ENCODE measurements around the gene SLC38A4. TPM values are rescaled to one million over a fixed set of nuclear protein-coding genes. Genes with fewer than 3 reads are reported as not detected.
"Not testable (repeated sequence)": the region's sequence is repeated elsewhere in the genome, so short reads cannot be mapped to it uniquely, and the experiment has no call there.

Gene SLC38A4
- total RNA-seq (2014; rRNA removed; shearing (Covaris generic)): 0.03 TPM in 1 of 2 replicates, not detected in the other

DNA sequence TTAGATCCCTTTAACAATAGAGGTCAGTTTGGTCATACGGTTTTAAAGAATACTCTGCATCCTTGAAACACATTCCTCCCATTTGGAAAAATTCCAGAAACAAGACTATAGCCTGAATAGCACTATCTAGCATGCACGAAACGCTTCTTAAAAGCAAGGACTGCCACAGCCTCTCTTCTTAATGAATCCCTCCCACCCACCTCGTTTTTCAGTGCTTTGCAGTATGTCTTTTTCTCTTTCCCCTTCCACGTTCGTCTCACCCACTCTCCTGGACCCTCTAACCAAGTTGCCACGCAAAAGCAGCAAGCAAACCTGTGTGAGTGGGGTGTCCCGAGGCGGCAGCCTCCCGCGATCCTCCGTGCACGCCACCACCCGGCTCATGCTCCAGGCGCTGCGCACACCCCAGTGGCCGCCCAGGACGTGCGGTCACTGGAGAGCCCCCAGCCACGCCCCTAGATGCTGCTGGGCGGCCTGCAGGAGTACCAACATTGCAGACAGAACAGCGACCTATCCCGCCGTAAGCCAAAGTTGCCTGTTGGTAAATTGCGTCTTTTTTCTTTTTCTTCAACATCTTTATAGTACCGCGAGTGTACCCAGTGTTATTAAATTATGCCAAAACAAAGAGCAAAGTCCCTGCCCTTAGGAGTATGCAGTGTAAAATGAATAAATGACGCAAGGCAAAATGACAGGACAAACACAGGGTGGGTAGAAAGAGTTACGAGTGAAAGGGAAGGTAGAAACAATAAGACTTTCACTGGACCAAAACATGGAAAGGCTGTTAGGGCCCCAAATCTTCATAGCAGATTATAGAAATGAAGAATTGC lies at the start of gene SLC38A4:
Gene SLC38A4, minus strand, starts transcription at position 407 of the 824 bp plus-strand sequence. CDS start 32,926 bp downstream, outside the sequence.
- DNase-seq (ENCODE audit: low spot score): no peak
- in situ Hi-C loops (cut with HindIII; ENCODE audit: low sequenced_read_pairs): no loop called here

DNA sequence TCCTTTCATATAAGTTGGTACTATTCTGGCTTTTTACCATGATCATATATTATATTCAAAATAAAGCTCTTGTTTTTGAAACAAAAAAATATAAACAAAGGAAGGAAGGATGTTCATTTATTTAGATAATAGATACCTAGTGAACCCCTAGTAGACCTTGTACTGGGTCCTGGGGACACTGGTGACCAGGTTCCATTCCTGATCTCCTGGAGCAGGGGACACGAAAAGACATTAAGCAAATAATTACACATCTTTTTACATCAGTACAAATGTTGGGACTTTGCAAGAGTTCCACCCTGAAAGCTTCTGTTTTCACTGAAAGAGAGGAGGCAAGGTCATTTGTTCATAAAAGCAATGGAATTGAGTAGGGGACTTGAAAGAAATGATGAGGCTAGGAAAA lies 49.3 kb upstream of the SLC38A4 start:
- in situ Hi-C loops (cut with HindIII; ENCODE audit: low sequenced_read_pairs): no loop called here
- DNase-seq (ENCODE audit: low spot score): no peak

DNA sequence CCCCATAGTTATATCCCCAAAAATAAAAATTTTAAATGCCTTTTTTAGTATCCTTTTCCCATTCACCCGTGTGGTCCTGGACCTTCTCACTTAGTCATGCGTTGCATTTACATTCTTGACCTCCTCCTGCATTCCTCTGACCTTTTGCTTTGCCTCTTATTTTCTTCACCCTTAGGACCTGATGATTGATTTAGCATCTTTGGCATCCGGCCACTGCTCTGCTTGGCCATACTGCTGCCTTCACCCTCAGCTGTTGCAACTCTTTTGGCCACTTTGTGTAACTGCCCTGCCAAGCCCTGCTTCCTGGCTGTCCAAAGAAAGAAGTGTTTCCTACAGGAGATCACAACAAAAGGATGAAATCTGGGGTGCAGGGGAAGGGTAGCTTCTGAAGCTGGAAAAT lies 48.8 kb upstream of the SLC38A4 start:
- no peak for DNase-seq (ENCODE audit: low spot score)
- in situ Hi-C loops (cut with HindIII; ENCODE audit: low sequenced_read_pairs): no loop called here

- in situ Hi-C loops (cut with HindIII; ENCODE audit: low sequenced_read_pairs): no loop called here
- DNase-seq (ENCODE audit: low spot score): no peak
Observed at GRCh38 chr12:46872135-46872534, 46.3 kb upstream of the SLC38A4 start.

DNA sequence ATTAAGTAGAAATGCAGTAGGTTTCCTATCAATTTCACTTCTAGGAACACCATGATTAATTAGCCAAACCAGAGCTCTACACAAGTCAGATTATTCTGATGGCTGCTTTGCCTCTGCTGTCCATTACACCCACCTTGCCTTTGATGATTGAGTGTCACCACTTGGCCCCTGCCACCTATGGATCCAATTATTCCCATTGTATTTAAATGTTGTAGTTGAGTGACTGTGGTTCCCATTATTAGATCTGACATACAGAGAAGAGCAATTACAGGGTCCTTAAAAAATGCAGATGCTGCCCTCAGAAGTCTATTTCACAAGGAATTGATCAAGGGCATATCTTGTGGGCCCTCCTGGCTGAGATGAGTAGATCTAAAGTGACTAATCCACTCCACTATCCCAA lies 39.5 kb upstream of the SLC38A4 start:
- DNase-seq (ENCODE audit: low spot score): no peak
- in situ Hi-C loops (cut with HindIII; ENCODE audit: low sequenced_read_pairs): no loop called here

DNA sequence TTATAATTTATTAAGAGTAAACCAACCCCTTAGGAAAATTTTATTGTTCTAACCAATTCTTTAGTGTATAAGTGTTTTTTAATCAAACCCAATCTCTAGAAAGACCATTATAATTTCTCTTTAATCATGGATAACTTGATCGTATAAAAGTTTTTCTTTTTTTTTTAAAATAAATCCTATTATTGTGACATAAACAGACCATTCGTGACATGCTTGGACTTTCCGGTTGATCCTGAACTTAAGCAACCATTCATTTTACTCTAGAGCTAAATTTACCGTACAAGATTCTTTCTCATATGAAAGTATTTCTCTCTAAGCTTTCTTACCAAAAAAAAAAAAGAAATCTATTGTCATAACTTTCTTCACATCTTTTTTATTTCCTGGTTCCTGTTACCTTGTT lies 32.6 kb upstream of the SLC38A4 start:
- in situ Hi-C loops (cut with HindIII; ENCODE audit: low sequenced_read_pairs): no loop called here
- DNase-seq (ENCODE audit: low spot score): no peak

- no peak for DNase-seq (ENCODE audit: low spot score)
- in situ Hi-C loops (cut with HindIII; ENCODE audit: low sequenced_read_pairs): no loop called here
Observed at GRCh38 chr12:46857486-46857885, 31.7 kb upstream of the SLC38A4 start.

DNA sequence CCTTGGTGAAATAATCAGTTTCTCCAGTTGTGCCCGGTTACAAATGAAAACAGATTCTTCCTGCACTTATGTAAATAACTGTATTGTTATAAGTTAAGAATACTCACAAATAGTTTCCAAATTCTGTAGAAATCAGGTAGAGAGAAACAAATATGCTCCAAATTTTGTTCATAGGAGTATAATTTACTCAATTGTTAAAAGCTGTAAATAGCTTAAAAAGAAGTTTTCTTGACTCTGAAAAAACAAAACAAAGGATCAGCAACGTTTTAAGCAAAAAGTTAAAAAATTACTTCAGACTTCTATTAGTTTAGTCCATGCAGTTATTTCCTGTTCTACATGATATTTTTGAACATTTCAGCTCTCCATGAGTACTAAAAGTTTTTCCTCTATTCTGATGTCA lies 30.0 kb upstream of the SLC38A4 start:
- in situ Hi-C loops (cut with HindIII; ENCODE audit: low sequenced_read_pairs): no loop called here
- no peak for DNase-seq (ENCODE audit: low spot score)

- DNase-seq (ENCODE audit: low spot score); in situ Hi-C loops (cut with HindIII; ENCODE audit: low sequenced_read_pairs): not testable (repeated sequence)
Observed at GRCh38 chr12:46854188-46854587, 28.4 kb upstream of the SLC38A4 start.

GRCh38 chr12:46848792-46849191 lies 23.0 kb upstream of the SLC38A4 start:
- in situ Hi-C loops (cut with HindIII; ENCODE audit: low sequenced_read_pairs); DNase-seq (ENCODE audit: low spot score): not testable (repeated sequence)

DNA sequence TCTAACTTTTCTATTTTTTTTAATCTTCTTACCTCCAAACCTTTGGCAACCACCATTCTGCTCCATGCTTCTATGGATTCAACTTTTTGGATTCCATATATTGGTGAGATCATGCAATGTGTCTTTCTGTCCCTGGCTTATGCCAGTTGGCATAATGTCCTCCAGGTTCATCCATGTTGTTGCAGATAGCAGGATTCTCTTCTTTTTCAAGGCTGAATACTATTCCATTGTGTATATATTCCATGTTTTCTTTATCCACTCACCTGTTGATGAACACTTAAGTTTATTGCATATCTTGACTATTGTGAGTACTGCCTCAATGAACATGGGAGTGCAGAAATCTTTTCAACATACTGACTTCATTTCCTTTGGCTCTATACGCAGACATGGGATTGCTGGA lies 21.2 kb upstream of the SLC38A4 start:
- DNase-seq (ENCODE audit: low spot score): no peak
- in situ Hi-C loops (cut with HindIII; ENCODE audit: low sequenced_read_pairs): no loop called here

DNA sequence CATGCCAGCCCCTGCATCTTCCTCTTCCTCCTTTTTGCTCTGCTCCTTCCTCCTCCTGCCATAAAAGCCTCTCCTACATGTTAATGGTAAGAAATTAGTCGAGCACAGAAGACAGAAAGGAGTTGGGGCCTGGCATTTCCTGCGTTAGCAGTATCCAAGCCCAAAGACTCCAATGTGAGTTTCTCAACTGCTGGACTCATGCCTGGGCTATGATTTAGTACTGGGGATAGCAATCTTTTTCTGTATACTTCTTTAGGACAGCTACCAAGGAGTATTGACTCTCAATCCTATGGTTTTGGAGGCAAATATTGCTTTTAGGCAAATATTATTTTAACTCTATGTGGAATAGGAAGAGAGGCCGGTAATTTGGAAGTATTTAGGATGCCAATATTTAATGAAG lies 18.0 kb upstream of the SLC38A4 start:
- in situ Hi-C loops (cut with HindIII; ENCODE audit: low sequenced_read_pairs): no loop called here

GRCh38 chr12:46841891-46842290 lies 16.1 kb upstream of the SLC38A4 start:
- in situ Hi-C loops (cut with HindIII; ENCODE audit: low sequenced_read_pairs): no loop called here
- DNase-seq (ENCODE audit: low spot score): no peak

More for the DNA sequence above, 18.0 kb upstream of the SLC38A4 start:
- DNase-seq (ENCODE audit: low spot score): no peak

- DNase-seq (ENCODE audit: low spot score): no peak
- in situ Hi-C loops (cut with HindIII; ENCODE audit: low sequenced_read_pairs): no loop called here
Observed at GRCh38 chr12:46839964-46840363, 14.2 kb upstream of the SLC38A4 start.

DNA sequence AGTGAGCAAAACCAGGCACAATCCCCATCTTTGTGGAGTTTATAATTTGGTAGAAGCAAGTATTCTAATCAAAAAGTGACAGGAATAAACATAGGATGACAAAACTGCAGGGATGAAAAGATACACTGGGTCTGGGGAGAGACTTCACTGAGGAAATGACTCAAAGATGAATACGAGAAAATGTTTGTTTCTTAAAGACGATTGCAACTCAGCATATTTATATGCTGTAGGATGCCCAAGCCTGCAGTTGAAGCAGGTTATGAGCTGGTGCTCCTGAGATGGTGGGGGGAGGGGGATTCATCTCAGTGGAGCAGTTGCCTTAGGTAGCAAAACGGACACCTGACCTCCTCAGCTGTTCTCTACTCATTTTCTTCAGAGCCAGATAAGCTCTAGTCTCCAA lies 13.4 kb upstream of the SLC38A4 start:
- in situ Hi-C loops (cut with HindIII; ENCODE audit: low sequenced_read_pairs): no loop called here
- no peak for DNase-seq (ENCODE audit: low spot score)

- no peak for DNase-seq (ENCODE audit: low spot score)
- in situ Hi-C loops (cut with HindIII; ENCODE audit: low sequenced_read_pairs): no loop called here
Observed at GRCh38 chr12:46835785-46836184, 10.0 kb upstream of the SLC38A4 start.

DNA sequence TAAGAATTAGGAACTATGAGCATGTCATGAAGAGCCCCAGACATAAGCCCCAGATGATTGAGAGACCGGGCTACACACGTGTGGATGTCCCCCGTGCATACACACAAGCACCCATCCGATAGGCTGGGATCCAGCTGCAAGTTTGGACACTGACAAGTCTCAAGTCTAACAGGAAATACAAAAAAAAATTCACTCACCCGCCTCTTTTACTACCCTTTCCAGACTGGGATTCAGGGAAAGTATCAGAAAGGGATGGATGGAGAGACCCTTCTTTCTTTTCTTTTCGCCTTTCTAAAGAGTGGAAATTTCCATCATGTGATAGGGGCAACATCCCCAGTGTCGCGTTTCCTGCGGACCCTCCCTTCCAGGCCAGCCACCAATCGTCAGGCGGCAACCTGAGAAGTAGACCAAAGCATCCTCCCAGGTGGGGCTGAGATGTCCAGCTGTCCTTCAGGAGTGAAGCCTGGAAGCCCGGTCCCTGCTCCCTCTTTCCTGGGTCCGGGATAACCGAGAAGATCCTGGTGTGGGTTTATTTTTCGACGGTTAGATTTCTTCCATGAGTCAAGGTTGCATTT lies 6.4 kb upstream of the SLC38A4 start:
- in situ Hi-C loops (cut with HindIII; ENCODE audit: low sequenced_read_pairs): no loop called here
- DNase-seq (ENCODE audit: low spot score): no peak

- no peak for DNase-seq (ENCODE audit: low spot score)
- in situ Hi-C loops (cut with HindIII; ENCODE audit: low sequenced_read_pairs): no loop called here
Observed at GRCh38 chr12:46831335-46832129, 5.7 kb upstream of the SLC38A4 start.

DNA sequence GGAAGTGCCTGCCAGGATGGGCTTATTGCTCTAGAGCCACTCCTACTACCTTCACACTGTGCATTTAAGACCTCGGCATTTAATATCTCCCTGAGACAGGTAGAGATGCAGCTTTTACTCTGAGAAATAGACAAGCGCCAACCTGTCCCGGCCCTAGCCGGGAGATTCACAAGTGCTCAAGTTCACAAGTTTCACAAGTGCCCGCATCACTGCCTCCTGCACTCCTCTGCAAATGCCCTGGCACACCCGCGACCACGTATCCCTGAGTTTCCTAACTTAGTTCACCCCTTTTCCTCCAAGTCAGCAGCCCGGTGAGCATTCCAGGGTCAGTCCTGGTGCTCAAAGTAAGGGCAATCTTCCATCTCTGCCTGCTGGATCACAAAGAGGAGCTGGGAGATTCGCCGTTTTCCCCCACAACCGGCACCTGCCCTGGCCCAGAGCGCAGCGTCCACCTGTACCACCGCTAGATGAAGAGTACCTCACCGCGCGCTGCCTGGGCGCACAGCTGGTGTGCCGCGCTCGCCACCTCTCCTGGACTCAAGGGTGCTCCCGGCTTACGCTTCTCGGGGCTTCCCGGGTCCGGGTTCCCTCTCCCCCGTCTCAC lies 5.0 kb upstream of the SLC38A4 start:
- no peak for DNase-seq (ENCODE audit: low spot score)
- in situ Hi-C loops (cut with HindIII; ENCODE audit: low sequenced_read_pairs): no loop called here

DNA sequence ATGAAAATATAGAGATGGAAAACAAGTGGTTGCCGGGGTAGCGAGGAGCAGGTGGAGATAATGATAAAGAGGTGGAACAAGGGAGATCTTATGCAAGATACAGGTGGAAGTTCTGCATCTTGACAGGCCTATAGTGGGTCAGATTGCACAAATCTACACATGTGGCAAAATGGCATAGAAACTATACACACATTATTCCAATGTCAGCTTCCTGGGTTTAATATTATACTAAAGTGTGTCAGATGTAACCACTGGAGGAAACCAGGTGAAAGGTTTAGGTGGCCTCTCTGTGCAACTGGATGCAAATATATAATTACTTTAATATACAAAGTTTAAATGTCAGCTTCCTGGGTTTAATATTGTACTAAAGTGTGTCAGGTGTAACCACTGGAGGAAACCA lies 1.1 kb downstream of the SLC38A4 start:
- in situ Hi-C loops (cut with HindIII; ENCODE audit: low sequenced_read_pairs): no loop called here
- no peak for DNase-seq (ENCODE audit: low spot score)
